ENCODE results near the gene NPIPB8.

GRCh38 chr16:28596840-28597691 lies 40.8 kb upstream of the NPIPB8 start, which contains the start of gene SULT1A2:
- TF ChIP-seq CTCF (IDR thresholded peaks at IDR 0.05) (no peak), POLR2A (IDR thresholded peaks at IDR 0.05) (no peak)
